HFFc6 (cell line): Measurements from ENCODE around the gene NAPSA. TPM values are rescaled to one million over a fixed set of nuclear protein-coding genes. Genes with fewer than 3 reads are reported as not detected.

Experiments used
- DNase-seq: peaks from one replicate; pipeline ENCODE4 v3.0.0-alpha.2; 2018
- H3K27ac Mint-ChIP-seq: 2 replicates; pipeline ENCODE4 v1.8.0; 2020; ENCODE audit warnings: mild to moderate bottlenecking, mixed read lengths
- H3K27me3 Mint-ChIP-seq: 2 replicates; pipeline ENCODE4 v1.8.0; 2021; ENCODE audit warnings: mild to moderate bottlenecking, moderate library complexity, mixed read lengths; ENCODE audit not compliant: insufficient read depth
- H3K36me3 Mint-ChIP-seq: 2 replicates; pipeline ENCODE4 v1.8.0; 2021; ENCODE audit warnings: low read depth, mixed read lengths
- H3K4me1 Mint-ChIP-seq: 2 replicates; pipeline ENCODE4 v1.8.0; 2020; ENCODE audit warnings: low read depth, mixed read lengths
- H3K4me3 Mint-ChIP-seq: 2 replicates; pipeline ENCODE4 v1.8.0; 2020; ENCODE audit warnings: mild to moderate bottlenecking, moderate library complexity, mixed read lengths
- H3K9me3 Mint-ChIP-seq: 2 replicates; pipeline ENCODE4 v1.8.0; 2020; ENCODE audit warnings: mild to moderate bottlenecking, mixed read lengths
- CTCF ChIP-seq: fragments of 200-600 bp; sonication (generic); IDR thresholded peaks from 2 replicates; pipeline ENCODE4 v1.5.0; 2021; ENCODE audit warnings: antibody characterized with exemption, mild to moderate bottlenecking
- total RNA-seq, 6 experiments: library from RNA; stranded (reverse); fragmentation: NEBNext Ultra II Directional; extraction: Animal tissue kit (Norgen Biotek cat#: 25700); gene quantifications; 2 replicates in 1 of 6; 3 replicates in 5 of 6; pipeline ENCODE4 v1.2.3, GENCODE V29; 2021

NAPSA gene
- total RNA-seq, 6 experiments from 2014 or later = 0.12 to 0.66 (median 0.41) TPM; not detected in 2

DNA sequence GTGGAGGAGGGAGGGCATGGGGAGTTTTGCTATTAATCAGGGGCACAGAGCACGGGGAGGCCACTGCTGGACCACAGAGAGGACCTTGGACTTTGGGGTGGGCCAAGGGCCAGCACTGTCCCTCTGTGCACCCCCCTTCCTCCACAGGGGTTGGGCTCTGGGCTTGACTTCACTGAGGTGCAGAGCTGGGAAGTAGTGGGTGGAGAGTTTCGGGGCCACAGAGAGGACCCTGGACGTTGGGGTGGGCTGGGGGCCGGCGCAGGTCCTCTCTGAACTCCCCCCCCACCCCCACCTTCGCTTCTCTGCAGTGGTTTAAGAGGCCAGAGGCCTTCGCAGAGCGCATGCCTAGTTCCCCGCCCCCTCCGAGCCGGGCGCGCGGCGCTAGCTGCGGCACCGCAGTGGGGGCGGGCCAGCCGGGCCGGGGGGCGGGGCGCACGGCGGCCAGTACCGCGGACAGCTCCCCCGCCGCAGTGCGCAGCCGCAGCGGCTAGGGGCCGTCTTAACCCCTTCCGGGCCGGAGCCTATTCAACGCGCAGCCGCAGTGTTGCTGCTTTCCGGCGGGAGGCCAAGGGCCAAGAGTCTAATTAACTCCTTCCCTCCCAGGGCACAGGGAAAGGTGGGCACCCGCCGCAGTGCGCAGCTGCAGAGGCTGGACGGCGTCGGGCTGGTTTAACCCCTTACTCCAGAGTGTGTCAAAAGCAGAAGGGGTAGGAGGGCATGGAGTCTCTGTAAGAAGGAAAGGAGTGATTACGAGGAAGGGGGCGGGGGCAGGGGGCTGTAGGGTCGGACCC lies 39.9 kb downstream of the NAPSA start:
- H3K36me3 Mint-ChIP-seq = peaks cover 8% of the 10 kb centered on the region
- peaks cover 38% of the 10 kb centered on the region for H3K27me3 Mint-ChIP-seq
- no peak for TF ChIP-seq CTCF
- DNase-seq = no peak
- no peak overlapping the region for H3K4me3 Mint-ChIP-seq
- H3K9me3 Mint-ChIP-seq = peaks cover 25% of the 10 kb centered on the region
- H3K27ac Mint-ChIP-seq = no peak overlapping the region
- H3K4me1 Mint-ChIP-seq = peaks cover 11% of the 10 kb centered on the region; the same call in 1 of the 2 replicates

DNA sequence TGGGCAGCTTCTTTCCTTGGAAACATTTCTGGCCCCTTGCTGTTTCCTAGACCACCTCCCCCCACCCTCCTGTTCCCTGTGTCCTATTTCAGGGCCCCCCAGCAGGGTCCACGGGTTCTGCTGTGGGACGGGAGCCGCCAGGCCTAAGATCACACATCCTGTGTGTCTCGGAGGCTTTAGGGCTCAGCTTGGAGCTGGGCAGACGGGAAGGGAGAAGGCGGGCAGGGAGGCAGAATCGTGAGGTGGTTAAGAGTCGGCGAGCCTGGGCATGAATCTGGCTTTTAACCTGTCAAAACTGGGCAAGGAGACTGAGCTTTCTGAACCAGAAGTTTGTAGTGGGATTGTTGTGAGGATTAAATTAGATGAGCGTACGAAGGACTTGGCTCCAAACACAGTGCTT lies 41.1 kb downstream of the NAPSA start:
- no peak for TF ChIP-seq CTCF
- Mint-ChIP-seq H3K4me1 (peaks cover 2% of the 10 kb centered on the region; the same call in 1 of the 2 replicates), H3K27ac (no peak overlapping the region), H3K9me3 (peaks cover 14% of the 10 kb centered on the region), H3K4me3 (no peak overlapping the region), H3K36me3 (peaks cover 1% of the 10 kb centered on the region), H3K27me3 (peaks cover 27% of the 10 kb centered on the region)
- DNase-seq = no peak

- TF ChIP-seq CTCF = no peak
- no peaks in the 10 kb centered on the region for H3K4me1 Mint-ChIP-seq
- DNase-seq = no peak
- H3K27me3 Mint-ChIP-seq = peaks cover 26% of the 10 kb centered on the region
- no peak overlapping the region for H3K4me3 Mint-ChIP-seq
- no peaks in the 10 kb centered on the region for H3K36me3 Mint-ChIP-seq
- H3K27ac Mint-ChIP-seq = no peak overlapping the region
- H3K9me3 Mint-ChIP-seq = peaks cover 11% of the 10 kb centered on the region; the same call in 1 of the 2 replicates
Observed at GRCh38 chr19:50323782-50324133, 41.7 kb downstream of the NAPSA start.

DNA sequence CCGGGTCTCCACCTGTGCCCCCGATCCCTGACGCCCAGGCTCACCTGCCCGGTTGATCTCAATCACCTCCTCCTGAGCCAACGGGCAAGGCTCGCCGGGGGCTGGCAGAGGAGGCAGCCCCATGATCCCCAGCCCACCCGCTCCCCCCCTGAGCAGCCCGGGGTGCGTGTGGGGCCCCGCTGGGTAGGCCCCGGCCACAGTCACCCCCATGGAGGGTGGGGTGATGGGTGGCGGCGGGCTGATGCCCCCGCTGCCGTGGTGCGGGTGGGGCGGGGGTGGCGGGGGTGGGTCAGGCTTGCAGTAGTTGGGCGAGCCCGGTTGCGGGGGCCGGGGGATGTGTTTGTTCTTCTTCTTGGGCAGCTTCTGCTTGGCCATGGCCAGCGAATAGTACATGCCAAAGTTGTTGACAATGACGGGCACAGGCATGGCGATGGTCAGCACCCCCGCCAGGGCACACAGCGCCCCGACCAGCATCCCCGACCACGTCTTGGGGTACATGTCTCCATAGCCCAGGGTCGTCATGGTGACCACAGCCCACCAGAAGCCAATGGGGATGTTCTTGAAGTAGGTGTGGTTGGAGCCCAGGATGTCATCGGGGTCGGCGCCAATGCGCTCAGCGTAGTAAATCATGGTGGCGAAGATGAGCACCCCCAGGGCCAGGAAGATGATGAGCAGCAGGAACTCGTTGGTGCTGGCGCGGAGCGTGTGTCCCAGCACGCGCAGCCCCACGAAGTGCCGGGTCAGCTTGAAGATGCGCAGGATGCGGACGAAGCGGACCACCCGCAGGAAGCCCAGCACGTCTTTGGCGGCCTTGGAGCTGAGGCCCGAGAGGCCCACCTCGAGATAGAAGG lies 42.3 kb downstream of the NAPSA start:
- H3K27ac Mint-ChIP-seq = no peak overlapping the region
- peaks cover 27% of the 10 kb centered on the region for H3K27me3 Mint-ChIP-seq
- DNase-seq = no peak
- no peak for TF ChIP-seq CTCF
- peaks cover 11% of the 10 kb centered on the region; the same call in 1 of the 2 replicates for H3K9me3 Mint-ChIP-seq
- no peaks in the 10 kb centered on the region for H3K36me3 Mint-ChIP-seq
- no peak overlapping the region for H3K4me3 Mint-ChIP-seq
- H3K4me1 Mint-ChIP-seq = no peaks in the 10 kb centered on the region

- Mint-ChIP-seq H3K4me1 (no peaks in the 10 kb centered on the region), H3K27me3 (peaks cover 25% of the 10 kb centered on the region), H3K36me3 (no peaks in the 10 kb centered on the region), H3K4me3 (no peak overlapping the region), H3K9me3 (peaks cover 4% of the 10 kb centered on the region; the same call in 1 of the 2 replicates), H3K27ac (no peak overlapping the region)
- TF ChIP-seq CTCF = no peak
- DNase-seq = no peak
Observed at GRCh38 chr19:50322234-50322633, 43.2 kb downstream of the NAPSA start.
